B cell (primary cell): Measurements from ENCODE around the gene PRRT3. TPM values are rescaled to one million over a fixed set of nuclear protein-coding genes. Genes with fewer than 3 reads are reported as not detected.
A peak's percentile ranks its signal among the peaks of the same experiment; 100 is the strongest.

Source experiments
- ATAC-seq: fragments of 200-7000 bp; cut with Tn5 transposase; one replicate; pipeline ENCODE4 v1.10.0; 2021; ENCODE audit warnings: low read depth, mild to moderate bottlenecking, moderate number of reproducible peaks, moderate library complexity
- CTCF ChIA-PET: fragments of 350-600 bp; sonication (Branson Sonifier 250); formaldehyde crosslinking; loops from one replicate; lab custom pipeline; 2021; ENCODE audit warnings: antibody characterized with exemption, inconsistent platforms; lab: Charles Lee
- POLR2A ChIA-PET: fragments of 350-600 bp; sonication (Branson Sonifier 250); formaldehyde crosslinking; loops from one replicate; lab custom pipeline; 2021; ENCODE audit warnings: antibody characterized with exemption; lab: Charles Lee
- DNase-seq: peaks from one replicate; pipeline ENCODE4 v3.0.0; 2013
- H2AFZ ChIP-seq: 2 replicates; pipeline ENCODE4 v1.6.1; 2012; ENCODE audit warnings: mild to moderate bottlenecking, low read depth, low read length; ENCODE audit not compliant: insufficient read depth, poor library complexity, severe bottlenecking
- H3K27ac ChIP-seq, 2 donors: 1 replicate in 1 of 2; 2 replicates in 1 of 2; pipeline ENCODE4 v1.5.1; 2012 to 2013; ENCODE audit warnings: low read length in 2 of 2, mild to moderate bottlenecking in 2 of 2, moderate library complexity in 1 of 2
- H3K27me3 ChIP-seq, 4 experiments: fragments of 200-600 bp in 1 of 4; sonication (generic) in 1 of 4; replicated peaks in 1 of 4; 1 replicate in 2 of 4; 2 replicates in 2 of 4; pipeline versions ENCODE4 v1.6.1 to v1.7.0; 2013 to 2016; ENCODE audit warnings: low read length in 3 of 4, mild to moderate bottlenecking in 2 of 4, mixed read lengths in 1 of 4, moderate library complexity in 1 of 4; ENCODE audit not compliant: insufficient read depth in 4 of 4, control insufficient read depth in 3 of 4; ENCODE audit errors: control extremely low read depth in 1 of 4
- H3K36me3 ChIP-seq, 2 experiments: replicated peaks in 1 of 2; 1 replicate in 1 of 2; 2 replicates in 1 of 2; pipeline versions ENCODE4 v1.6.1 to v1.7.1; 2013; ENCODE audit warnings: low read length in 1 of 2; ENCODE audit not compliant: insufficient read depth in 2 of 2, control insufficient read depth in 1 of 2; ENCODE audit errors: control extremely low read depth in 1 of 2, extremely low read depth in 1 of 2
- H3K4me1 ChIP-seq, 2 donors: fragments of 200-600 bp in 1 of 2; sonication (generic) in 1 of 2; 1 replicate in 1 of 2; 2 replicates in 1 of 2; pipeline versions ENCODE4 v1.5.1 to v1.6.1; 2013 to 2017; ENCODE audit warnings: low read length in 2 of 2; ENCODE audit not compliant: control insufficient read depth in 2 of 2, insufficient read depth in 2 of 2
- H3K4me2 ChIP-seq: replicated peaks from 2 replicates; pipeline ENCODE3; 2012; ENCODE audit warnings: mild to moderate bottlenecking, low read depth, low read length; ENCODE audit not compliant: poor library complexity, severe bottlenecking
- H3K4me3 ChIP-seq, 5 experiments: fragments of 200-600 bp in 1 of 5; sonication (generic) in 1 of 5; 1 replicate in 3 of 5; 2 replicates in 2 of 5; pipeline versions ENCODE4 v1.5.1 to v1.7.0; 2011 to 2016; ENCODE audit warnings: low read length in 4 of 5, mild to moderate bottlenecking in 4 of 5, low read depth in 2 of 5, control low read depth in 1 of 5, moderate library complexity in 1 of 5; ENCODE audit not compliant: insufficient read depth in 1 of 5; ENCODE audit errors: control extremely low read depth in 1 of 5, extremely low read depth in 1 of 5
- H3K79me2 ChIP-seq: fragments of 200-600 bp; sonication (generic); one replicate; pipeline ENCODE4 v1.6.0; 2016; ENCODE audit warnings: low read length; ENCODE audit not compliant: control insufficient read depth, insufficient read depth
- H3K9ac ChIP-seq: fragments of 200-600 bp; sonication (generic); 2 replicates; pipeline ENCODE4 v1.6.1; 2017; ENCODE audit warnings: mild to moderate bottlenecking, low read length, moderate library complexity
- H3K9me3 ChIP-seq, 3 donors: one replicate each; pipeline versions ENCODE4 v1.6.1 to v1.7.1; 2013; ENCODE audit warnings: low read length in 2 of 3; ENCODE audit not compliant: control insufficient read depth in 2 of 3, insufficient read depth in 1 of 3; ENCODE audit errors: control extremely low read depth in 1 of 3
- H4K20me1 ChIP-seq: 2 replicates; pipeline ENCODE4 v1.6.0; 2012; ENCODE audit warnings: mild to moderate bottlenecking, low read length; ENCODE audit not compliant: insufficient read depth, control insufficient read depth, poor library complexity, severe bottlenecking
- H3K27ac Mint-ChIP-seq: one replicate; pipeline ENCODE4 v1.8.0; 2021; ENCODE audit warnings: mixed read lengths
- H3K27me3 Mint-ChIP-seq: one replicate; pipeline ENCODE4 v1.8.0; 2021; ENCODE audit warnings: mixed read lengths
- H3K4me1 Mint-ChIP-seq: one replicate; pipeline ENCODE4 v1.8.0; 2021; ENCODE audit warnings: mixed read lengths
- H3K4me3 Mint-ChIP-seq: one replicate; pipeline ENCODE4 v1.8.0; 2021; ENCODE audit warnings: mixed read lengths
- H3K9me3 Mint-ChIP-seq: one replicate; pipeline ENCODE4 v1.8.0; 2022; ENCODE audit warnings: mixed read lengths; ENCODE audit not compliant: insufficient read depth
- CTCF ChIP-seq: fragments of 200-600 bp; IDR thresholded peaks from one replicate; pipeline ENCODE4 v1.8.0; 2022; ENCODE audit warnings: antibody characterized with exemption, mild to moderate bottlenecking
- EZH2 ChIP-seq: IDR thresholded peaks from 2 replicates; pipeline ENCODE4 v1.6.1; 2012; ENCODE audit warnings: borderline replicate concordance, low read depth, mild to moderate bottlenecking, moderate library complexity, low read length; ENCODE audit not compliant: insufficient read depth, poor library complexity, severe bottlenecking
- WGBS: methylation state at CpG from one replicate; pipeline ENCODE4 v1.1.5; 2013; ENCODE audit warnings: missing lambda C conversion rate; ENCODE audit not compliant: insufficient coverage; 5-methylcytosine and 5-hydroxymethylcytosine counted together
- intact Hi-C: fragments of 100-400 bp; cut with micrococcal nuclease; formaldehyde crosslinking; loops from one replicate; pipeline ENCODE4 v1.10.0; 2022
- polyA plus RNA-seq: library from polyadenylated mRNA; depleted of rRNA; stranded (reverse); fragments of >200 nt; gene quantifications from 2 replicates; pipeline ENCODE4 v1.2.3, GENCODE V29; 2012
- total RNA-seq, 2 donors: library from RNA; stranded (reverse); fragments of 120-200 nt in 1 of 2; gene quantifications; 1 replicate in 1 of 2; 2 replicates in 1 of 2; pipeline versions ENCODE4 v1.2.3 to v1.2.4, GENCODE V29; 2013 to 2022

The PRRT3 gene
- total and polyA plus RNA-seq, 2 donors (not counting 1 experiment from before 2014, with no cell fraction given), result 1.7 to 3.9 TPM

- POLR2A ChIA-PET, result interaction anchor here (0.6 to 1.6 kb wide), 2 partner anchors 10 to 51 kb away, joined by 4 to 5 read pairs; partner anchors contain the start of gene EMC3
- no peaks in the 10 kb centered on the region for H3K27me3 Mint-ChIP-seq
- DNase-seq (no peak), ATAC-seq (no peak)
- Histone ChIP-seq H3K9ac (no peak overlapping the region), H3K4me3 (no peak overlapping the region), H3K4me1 (peaks cover 22 to 26% of the 10 kb centered on the region in 2 donors), H3K79me2 (peaks cover 27% of the 10 kb centered on the region), H3K27me3 (no peaks in the 10 kb centered on the region), H4K20me1 (no peaks in the 10 kb centered on the region), H2AFZ (no peak overlapping the region), H3K27ac (no peak overlapping the region), H3K9me3 (no peaks in the 10 kb centered on the region), H3K4me2 (no peak overlapping the region), H3K36me3 (peaks cover 0 to 27% of the 10 kb centered on the region in 2 experiments)
- CTCF ChIA-PET, result interaction anchor here (2.1 to 6.0 kb wide), 2 partner anchors 11 to 15 kb away, joined by 5 to 47 read pairs; no protein-coding TSS in a partner anchor
- no peaks in the 10 kb centered on the region for H3K9me3 Mint-ChIP-seq
- WGBS, result 100% methylated on average over 1 of the region's 5 CpGs
- intact Hi-C loops, result no loop called here
- H3K27ac Mint-ChIP-seq, result no peak overlapping the region
- TF ChIP-seq CTCF, result no peak
- H3K4me1 Mint-ChIP-seq, result peaks cover 39% of the 10 kb centered on the region
- H3K4me3 Mint-ChIP-seq, result no peak overlapping the region
These were observed 16.2 kb downstream of the PRRT3 start for GRCh38 chr3:9935966-9936510.

GRCh38 chr3:9934993-9935392, 17.2 kb downstream of the PRRT3 start:
- ChIA-PET POLR2A (interaction anchor here (0.6 to 1.6 kb wide), 2 partner anchors 11 to 142 kb away, joined by 4 read pairs; partner anchors contain the start of gene ARPC4), CTCF (interaction anchor here (0.7 to 6.0 kb wide), 4 partner anchors 12 to 388 kb away, joined by 3 to 47 read pairs (median 4); no protein-coding TSS in a partner anchor)
- Mint-ChIP-seq H3K4me3 (peak overlapping the region; percentile 94), H3K27me3 (no peaks in the 10 kb centered on the region), H3K27ac (peak overlapping the region; percentile 98), H3K4me1 (peaks cover 39% of the 10 kb centered on the region), H3K9me3 (no peaks in the 10 kb centered on the region)
- H2AFZ ChIP-seq, result no peak overlapping the region
- H3K27me3 ChIP-seq, result no peaks in the 10 kb centered on the region
- H4K20me1 ChIP-seq, result no peaks in the 10 kb centered on the region
- peaks cover 0 to 26% of the 10 kb centered on the region in 2 experiments for H3K36me3 ChIP-seq
- H3K4me1 ChIP-seq, result peaks cover 22 to 26% of the 10 kb centered on the region in 2 donors
- DNase-seq (no peak), ATAC-seq (no peak)
- peak overlapping the region; percentile 92 for H3K9ac ChIP-seq
- peak overlapping the region in 1 of 5 experiments; percentile 95 for H3K4me3 ChIP-seq
- peak overlapping the region; percentile 92 for H3K4me2 ChIP-seq
- 92% methylated on average over 4 of the region's 4 CpGs for WGBS
- TF ChIP-seq CTCF, result no peak
- TF ChIP-seq EZH2, result no peak
- H3K79me2 ChIP-seq, result peaks cover 27% of the 10 kb centered on the region
- no peaks in the 10 kb centered on the region for H3K9me3 ChIP-seq
- no peak overlapping the region for H3K27ac ChIP-seq
- intact Hi-C loops, result loop anchor here (5.0 kb wide), 5 partner anchors 93 to 433 kb away; partner anchors contain the start of genes BRPF1, RPUSD3, TATDN2 and VHL
